Measurements from ENCODE around the gene NSMF.

- no peak for TF ChIP-seq CTCF (IDR thresholded peaks at IDR 0.05)
- no peak for TF ChIP-seq EZH2 (IDR thresholded peaks at IDR 0.05; ENCODE audit: borderline replicate concordance, insufficient read depth, low read depth, low read length, poor library complexity, severe bottlenecking)
Measured at GRCh38 chr9:137500666-137501397, 41.7 kb upstream of the NSMF start.

Data from B cell (primary cell).